HG03342 (cell line): ENCODE measurements around the gene LGALS16.
"Not testable (repeated sequence)": the region's sequence is repeated elsewhere in the genome, so short reads cannot be mapped to it uniquely, and the experiment has no call there.

ENCODE experiments used
- ATAC-seq: cut with Tn5 transposase; IDR thresholded peaks from one replicate; pipeline ENCODE4 v1.9.1; 2021; ENCODE audit warnings: mild to moderate bottlenecking, moderate library complexity; ENCODE audit not compliant: unreplicated experiment

Gene LGALS16

GRCh38 chr19:39655613-39656012 lies at the start of gene LGALS16:
LGALS16 (plus strand) TSS chr19:39655913; CDS start chr19:39655962, 49 bp downstream.
- ATAC-seq, result no peak

- no peak for ATAC-seq
These were observed 48.7 kb upstream of the LGALS16 start for GRCh38 chr19:39607021-39607420.

- ATAC-seq, result no peak
These were observed 48.2 kb upstream of the LGALS16 start for GRCh38 chr19:39607561-39607960.

- no peak for ATAC-seq
These were observed 42.1 kb upstream of the LGALS16 start for GRCh38 chr19:39613597-39613996.

GRCh38 chr19:39617745-39618144 lies 38.0 kb upstream of the LGALS16 start:
- no peak for ATAC-seq

- no peak for ATAC-seq
These were observed 31.8 kb upstream of the LGALS16 start for GRCh38 chr19:39623946-39624345.

- ATAC-seq, result not testable (repeated sequence)
These were observed 28.1 kb upstream of the LGALS16 start for GRCh38 chr19:39627631-39628030.

- ATAC-seq, result no peak
These were observed 24.5 kb upstream of the LGALS16 start for GRCh38 chr19:39631178-39631577.

- ATAC-seq, result no peak
These were observed 24.1 kb upstream of the LGALS16 start for GRCh38 chr19:39631626-39632025.

- no peak for ATAC-seq
These were observed 17.8 kb upstream of the LGALS16 start for GRCh38 chr19:39637891-39638290.

GRCh38 chr19:39641773-39642172 lies 13.9 kb upstream of the LGALS16 start:
- ATAC-seq, result no peak

- ATAC-seq, result no peak
These were observed 12.1 kb upstream of the LGALS16 start for GRCh38 chr19:39643591-39643990.

GRCh38 chr19:39645800-39646411 lies 9.8 kb upstream of the LGALS16 start:
- ATAC-seq, result no peak

- ATAC-seq, result no peak
These were observed 7.8 kb upstream of the LGALS16 start for GRCh38 chr19:39647918-39648317.

- ATAC-seq, result no peak
These were observed 4.1 kb downstream of the LGALS16 start for GRCh38 chr19:39659791-39660190.

GRCh38 chr19:39660661-39661060 lies 4.9 kb downstream of the LGALS16 start:
- ATAC-seq, result no peak

- no peak for ATAC-seq
These were observed 5.9 kb downstream of the LGALS16 start for GRCh38 chr19:39661565-39661964.

- not testable (repeated sequence) for ATAC-seq
These were observed 14.1 kb downstream of the LGALS16 start for GRCh38 chr19:39669860-39670259.

GRCh38 chr19:39670998-39671397 lies 15.3 kb downstream of the LGALS16 start:
- ATAC-seq, result no peak

GRCh38 chr19:39671739-39672363 lies 16.1 kb downstream of the LGALS16 start:
- ATAC-seq, result no peak

- ATAC-seq, result no peak
These were observed 16.8 kb downstream of the LGALS16 start for GRCh38 chr19:39672473-39672872.

- ATAC-seq, result not testable (repeated sequence)
These were observed 18.1 kb downstream of the LGALS16 start for GRCh38 chr19:39673862-39674261.

GRCh38 chr19:39676004-39676403 lies 20.3 kb downstream of the LGALS16 start:
- no peak for ATAC-seq
